HL-60/S4 (cell line): ENCODE results near the gene C18orf32.
"Not testable (repeated sequence)": the region's sequence is repeated elsewhere in the genome, so short reads cannot be mapped to it uniquely, and the experiment has no call there.

ENCODE experiments used
- in situ Hi-C: fragments of 300-500 bp; cut with MboI; formaldehyde crosslinking; loops from 2 replicates; pipeline ENCODE4 v1.14.3; 2022; ENCODE audit warnings: low sequenced_read_pairs

Gene C18orf32

GRCh38 chr18:49476664-49477411 is 10.2 kb downstream of the C18orf32 start:
- in situ Hi-C loops, result loop anchor here (25.0 kb wide), 1 partner anchor 785 kb away; the partner anchor contains the start of gene CFAP53

- in situ Hi-C loops, result loop anchor here (25.0 kb wide), 1 partner anchor 787 kb away; the partner anchor contains the start of gene CFAP53
Measured at GRCh38 chr18:49474935-49475334, 12.1 kb downstream of the C18orf32 start.

- in situ Hi-C loops, result no loop called here
Measured at GRCh38 chr18:49473721-49474120, 13.3 kb downstream of the C18orf32 start.

GRCh38 chr18:49472459-49472858 is 14.6 kb downstream of the C18orf32 start:
- in situ Hi-C loops, result no loop called here

- in situ Hi-C loops, result no loop called here
Measured at GRCh38 chr18:49471532-49471931, 15.5 kb downstream of the C18orf32 start.

- in situ Hi-C loops, result no loop called here
Measured at GRCh38 chr18:49467599-49467998, 19.4 kb downstream of the C18orf32 start.

- in situ Hi-C loops, result no loop called here
Measured at GRCh38 chr18:49467019-49467563, 19.9 kb downstream of the C18orf32 start.

GRCh38 chr18:49464718-49465598 is 22.1 kb downstream of the C18orf32 start:
- in situ Hi-C loops, result no loop called here

GRCh38 chr18:49461602-49461977 is 25.4 kb downstream of the C18orf32 start:
- in situ Hi-C loops, result no loop called here

GRCh38 chr18:49460976-49461601 is 25.9 kb downstream of the C18orf32 start:
- in situ Hi-C loops, result no loop called here

GRCh38 chr18:49459404-49460171 is 27.4 kb downstream of the C18orf32 start:
- in situ Hi-C loops, result no loop called here

- in situ Hi-C loops, result no loop called here
Measured at GRCh38 chr18:49457616-49458015, 29.4 kb downstream of the C18orf32 start.

GRCh38 chr18:49456794-49457193 is 30.2 kb downstream of the C18orf32 start:
- in situ Hi-C loops, result no loop called here

- in situ Hi-C loops, result not testable (repeated sequence)
Measured at GRCh38 chr18:49452534-49452933, 34.5 kb downstream of the C18orf32 start.

- in situ Hi-C loops, result no loop called here
Measured at GRCh38 chr18:49447810-49448745, 39.0 kb downstream of the C18orf32 start.

- in situ Hi-C loops, result no loop called here
Measured at GRCh38 chr18:49446481-49446880, 40.6 kb downstream of the C18orf32 start.

- in situ Hi-C loops, result no loop called here
Measured at GRCh38 chr18:49444581-49444980, 42.5 kb downstream of the C18orf32 start.

GRCh38 chr18:49443837-49444236 is 43.2 kb downstream of the C18orf32 start:
- in situ Hi-C loops, result no loop called here

GRCh38 chr18:49441338-49441938 is 45.6 kb downstream of the C18orf32 start:
- in situ Hi-C loops, result no loop called here
